Activated gamma-delta T cell treated with anti-CD3 and anti-CD28 coated beads, Interleukin-2, amount 50 U/mL, for 16 hours (primary cell): Measurements from ENCODE around the gene PTPN6.

Source experiments
- DNase-seq: peaks from one replicate; pipeline ENCODE4 v3.0.0-alpha.2; 2020; ENCODE audit warnings: low read depth

Gene PTPN6

GRCh38 chr12:6956021-6956727 lies 5.0 kb downstream of the PTPN6 start:
- DNase-seq: peak; percentile 48

GRCh38 chr12:6957151-6957701 lies 6.1 kb downstream of the PTPN6 start:
- no peak for DNase-seq

GRCh38 chr12:6957741-6958608 lies 6.8 kb downstream of the PTPN6 start:
- no peak for DNase-seq

GRCh38 chr12:6958609-6959057 lies 7.5 kb downstream of the PTPN6 start:
- DNase-seq: no peak

- peak; percentile 68 for DNase-seq
These were observed 8.1 kb downstream of the PTPN6 start for GRCh38 chr12:6959058-6959804.

- no peak for DNase-seq
These were observed 8.8 kb downstream of the PTPN6 start for GRCh38 chr12:6959805-6960592.

GRCh38 chr12:6960593-6961277 lies 9.6 kb downstream of the PTPN6 start:
- no peak for DNase-seq

- peak; percentile 90 for DNase-seq
These were observed 10.1 kb downstream of the PTPN6 start for GRCh38 chr12:6961278-6961694.

GRCh38 chr12:6961695-6962284 lies 10.6 kb downstream of the PTPN6 start:
- no peak for DNase-seq

GRCh38 chr12:6962285-6963015 lies 11.3 kb downstream of the PTPN6 start:
- no peak for DNase-seq

GRCh38 chr12:6963016-6963731 lies 12.0 kb downstream of the PTPN6 start:
- no peak for DNase-seq

GRCh38 chr12:6963791-6964413 lies 12.7 kb downstream of the PTPN6 start:
- DNase-seq: no peak

- DNase-seq: no peak
These were observed 13.5 kb downstream of the PTPN6 start for GRCh38 chr12:6964605-6965025.

- peak; percentile 81 for DNase-seq
These were observed 14.0 kb downstream of the PTPN6 start for GRCh38 chr12:6965026-6965661.

GRCh38 chr12:6965714-6966113 lies 14.6 kb downstream of the PTPN6 start:
- no peak for DNase-seq

GRCh38 chr12:6966351-6966750 lies 15.2 kb downstream of the PTPN6 start:
- DNase-seq: no peak

- no peak for DNase-seq
These were observed 16.5 kb downstream of the PTPN6 start for GRCh38 chr12:6967651-6968100.

GRCh38 chr12:6968426-6968825 lies 17.3 kb downstream of the PTPN6 start:
- DNase-seq: no peak
